Gastrocnemius medialis (tissue), 4 donors: ENCODE measurements around the gene DIPK1A.

Experiments used
- POLR2A ChIP-seq, 2 donors: fragments of 450-650 bp; IDR thresholded peaks; one replicate each; pipeline ENCODE4 v1.6.1; 2017; ENCODE audit warnings: antibody characterized with exemption in 2 of 2, mild to moderate bottlenecking in 2 of 2, moderate library complexity in 2 of 2
- TF ChIP-seq, protein P1 (sequence below), 5 experiments: fragments of 450-650 bp in 3 of 5; fragments of 200-600 bp in 2 of 5; sonication (generic) in 2 of 5; IDR thresholded peaks in 4 of 5; conservative IDR thresholded peaks in 1 of 5; 1 replicate in 4 of 5; 2 replicates in 1 of 5; pipeline ENCODE4 v1.5.1; 2016 to 2019; ENCODE audit warnings: antibody characterized with exemption in 5 of 5, mild to moderate bottlenecking in 3 of 5, moderate library complexity in 3 of 5

DNA sequence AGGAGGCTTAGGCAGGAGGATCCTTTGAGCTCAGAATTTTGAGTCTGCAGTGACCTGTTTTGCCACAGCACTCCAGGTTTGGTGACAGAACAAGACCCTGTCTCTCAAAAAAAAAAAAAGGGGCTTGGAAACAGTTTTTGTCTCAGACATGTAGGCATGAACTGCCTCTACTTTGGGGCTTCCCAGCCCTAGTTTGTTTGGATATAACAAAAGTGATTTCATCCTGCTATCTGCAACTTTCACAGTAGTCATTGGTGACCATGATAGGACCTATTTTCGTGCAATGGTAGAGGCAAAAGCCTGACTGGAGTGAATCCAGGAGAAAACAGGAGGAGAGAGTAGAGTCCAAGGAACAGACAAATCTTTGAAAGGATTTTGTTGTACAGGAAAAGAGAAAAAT, 156.0 kb downstream of the DIPK1A start:
- TF ChIP-seq POLR2A (IDR thresholded peaks at IDR 0.05), result no peak
- TF ChIP-seq, protein P1, sequence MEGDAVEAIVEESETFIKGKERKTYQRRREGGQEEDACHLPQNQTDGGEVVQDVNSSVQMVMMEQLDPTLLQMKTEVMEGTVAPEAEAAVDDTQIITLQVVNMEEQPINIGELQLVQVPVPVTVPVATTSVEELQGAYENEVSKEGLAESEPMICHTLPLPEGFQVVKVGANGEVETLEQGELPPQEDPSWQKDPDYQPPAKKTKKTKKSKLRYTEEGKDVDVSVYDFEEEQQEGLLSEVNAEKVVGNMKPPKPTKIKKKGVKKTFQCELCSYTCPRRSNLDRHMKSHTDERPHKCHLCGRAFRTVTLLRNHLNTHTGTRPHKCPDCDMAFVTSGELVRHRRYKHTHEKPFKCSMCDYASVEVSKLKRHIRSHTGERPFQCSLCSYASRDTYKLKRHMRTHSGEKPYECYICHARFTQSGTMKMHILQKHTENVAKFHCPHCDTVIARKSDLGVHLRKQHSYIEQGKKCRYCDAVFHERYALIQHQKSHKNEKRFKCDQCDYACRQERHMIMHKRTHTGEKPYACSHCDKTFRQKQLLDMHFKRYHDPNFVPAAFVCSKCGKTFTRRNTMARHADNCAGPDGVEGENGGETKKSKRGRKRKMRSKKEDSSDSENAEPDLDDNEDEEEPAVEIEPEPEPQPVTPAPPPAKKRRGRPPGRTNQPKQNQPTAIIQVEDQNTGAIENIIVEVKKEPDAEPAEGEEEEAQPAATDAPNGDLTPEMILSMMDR (IDR thresholded peaks at IDR 0.05 in 4 of 5, conservative IDR thresholded peaks at IDR 0.05 in 1 of 5), result no peak
